HL-60 (cell line): ENCODE data around the gene C19orf47.

Experiments used
- CTCF ChIP-seq: IDR thresholded peaks from one replicate; pipeline ENCODE4 v1.5.1; 2011; ENCODE audit warnings: low read length, control low read depth, inconsistent platforms; ENCODE audit not compliant: insufficient read depth
- GABPA ChIP-seq: IDR thresholded peaks from 2 replicates; pipeline ENCODE4 v1.6.1; 2012; ENCODE audit warnings: low read depth
- POLR2AphosphoS5 ChIP-seq: IDR thresholded peaks from 2 replicates; pipeline ENCODE4 v1.6.1; 2012; ENCODE audit warnings: low read depth

GRCh38 chr19:40339018-40339728, 9.0 kb downstream of the C19orf47 start:
- no peak for TF ChIP-seq CTCF
- TF ChIP-seq POLR2AphosphoS5: no peak
- TF ChIP-seq GABPA: no peak
